Activated T-cell treated with anti-CD3 and anti-CD28 coated beads for 4 hours (primary cell): ENCODE measurements around the gene SPINK5.
"Not testable (repeated sequence)": the region's sequence is repeated elsewhere in the genome, so short reads cannot be mapped to it uniquely, and the experiment has no call there.

Experiments used
- DNase-seq: peaks from one replicate; pipeline ENCODE4 v3.0.0-alpha.2; 2020

The SPINK5 gene, protein sequence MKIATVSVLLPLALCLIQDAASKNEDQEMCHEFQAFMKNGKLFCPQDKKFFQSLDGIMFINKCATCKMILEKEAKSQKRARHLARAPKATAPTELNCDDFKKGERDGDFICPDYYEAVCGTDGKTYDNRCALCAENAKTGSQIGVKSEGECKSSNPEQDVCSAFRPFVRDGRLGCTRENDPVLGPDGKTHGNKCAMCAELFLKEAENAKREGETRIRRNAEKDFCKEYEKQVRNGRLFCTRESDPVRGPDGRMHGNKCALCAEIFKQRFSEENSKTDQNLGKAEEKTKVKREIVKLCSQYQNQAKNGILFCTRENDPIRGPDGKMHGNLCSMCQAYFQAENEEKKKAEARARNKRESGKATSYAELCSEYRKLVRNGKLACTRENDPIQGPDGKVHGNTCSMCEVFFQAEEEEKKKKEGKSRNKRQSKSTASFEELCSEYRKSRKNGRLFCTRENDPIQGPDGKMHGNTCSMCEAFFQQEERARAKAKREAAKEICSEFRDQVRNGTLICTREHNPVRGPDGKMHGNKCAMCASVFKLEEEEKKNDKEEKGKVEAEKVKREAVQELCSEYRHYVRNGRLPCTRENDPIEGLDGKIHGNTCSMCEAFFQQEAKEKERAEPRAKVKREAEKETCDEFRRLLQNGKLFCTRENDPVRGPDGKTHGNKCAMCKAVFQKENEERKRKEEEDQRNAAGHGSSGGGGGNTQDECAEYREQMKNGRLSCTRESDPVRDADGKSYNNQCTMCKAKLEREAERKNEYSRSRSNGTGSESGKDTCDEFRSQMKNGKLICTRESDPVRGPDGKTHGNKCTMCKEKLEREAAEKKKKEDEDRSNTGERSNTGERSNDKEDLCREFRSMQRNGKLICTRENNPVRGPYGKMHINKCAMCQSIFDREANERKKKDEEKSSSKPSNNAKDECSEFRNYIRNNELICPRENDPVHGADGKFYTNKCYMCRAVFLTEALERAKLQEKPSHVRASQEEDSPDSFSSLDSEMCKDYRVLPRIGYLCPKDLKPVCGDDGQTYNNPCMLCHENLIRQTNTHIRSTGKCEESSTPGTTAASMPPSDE

DNA sequence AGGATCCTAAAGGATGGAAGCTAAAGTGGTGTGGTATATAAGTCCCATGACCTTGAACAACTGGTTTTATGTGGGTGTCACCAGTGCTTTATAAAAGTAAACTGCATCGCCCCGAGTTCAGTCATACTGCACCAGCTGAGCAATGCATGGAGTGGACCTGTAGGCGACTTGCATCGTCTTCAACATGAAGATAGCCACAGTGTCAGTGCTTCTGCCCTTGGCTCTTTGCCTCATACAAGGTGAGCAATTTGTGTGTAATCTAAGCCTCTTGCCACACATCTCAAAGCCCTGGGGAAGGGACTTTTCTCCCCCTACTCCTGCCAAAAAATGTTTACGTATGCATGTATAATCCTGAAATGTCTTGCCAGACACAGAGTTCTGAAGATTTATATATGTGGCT is at the start of gene SPINK5:
TSS of gene SPINK5 (plus strand) at position 120 of the 400 bp plus-strand sequence. CDS start at position 185, 65 bp downstream.
- no peak for DNase-seq

DNA sequence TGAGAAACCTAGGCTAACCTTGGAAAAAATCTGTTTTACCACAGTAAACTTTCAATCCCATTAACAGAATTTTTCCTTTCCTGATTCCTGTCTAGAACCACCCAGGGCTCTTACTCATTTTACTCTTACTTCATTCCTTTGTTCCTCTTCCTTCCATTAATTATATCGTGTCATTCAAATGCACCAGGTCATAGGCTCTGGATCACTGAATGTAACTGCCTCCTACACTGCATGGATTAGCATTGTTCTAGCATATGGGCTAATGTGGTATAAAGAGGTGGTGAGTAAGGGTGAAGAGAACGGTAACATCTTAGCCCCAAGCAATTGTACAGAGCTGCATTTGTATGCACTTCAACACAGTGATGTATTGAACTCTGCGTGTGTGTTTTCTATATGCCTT is 49.5 kb upstream of the SPINK5 start:
- no peak for DNase-seq

DNA sequence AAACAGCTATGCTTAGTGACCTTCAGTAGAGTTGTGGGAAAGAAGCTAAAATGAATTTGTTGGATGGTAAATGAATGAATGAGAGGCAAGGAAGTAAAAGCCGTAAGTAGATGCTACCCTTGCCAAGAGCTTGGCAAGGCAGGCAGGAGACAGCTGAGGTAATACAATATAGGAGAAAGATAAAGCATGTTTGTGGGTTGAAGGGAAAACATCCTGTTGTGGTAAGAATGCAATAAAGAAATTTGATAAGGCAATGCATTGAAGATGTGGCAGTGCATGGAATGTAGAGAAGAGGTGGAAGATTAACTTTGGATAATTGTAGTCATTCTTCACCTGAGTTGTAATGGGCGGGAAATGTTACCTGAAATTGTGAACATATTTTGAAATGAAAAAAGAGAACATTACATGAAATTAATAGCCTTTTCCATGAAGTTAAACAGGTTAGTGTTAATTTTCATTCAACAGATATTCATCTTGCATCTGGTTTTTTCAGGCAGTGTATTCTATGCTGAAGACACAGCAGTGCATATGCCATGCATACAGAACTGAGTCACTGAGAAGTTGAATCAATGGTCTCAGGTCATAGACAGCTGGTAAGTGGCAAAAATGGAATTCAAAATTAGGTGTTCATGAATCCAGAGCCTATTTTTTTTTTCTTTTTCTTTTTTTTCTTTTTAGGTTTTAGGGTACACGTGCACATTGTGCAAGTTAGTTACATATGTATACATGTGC is 43.4 kb upstream of the SPINK5 start:
- DNase-seq: no peak

DNA sequence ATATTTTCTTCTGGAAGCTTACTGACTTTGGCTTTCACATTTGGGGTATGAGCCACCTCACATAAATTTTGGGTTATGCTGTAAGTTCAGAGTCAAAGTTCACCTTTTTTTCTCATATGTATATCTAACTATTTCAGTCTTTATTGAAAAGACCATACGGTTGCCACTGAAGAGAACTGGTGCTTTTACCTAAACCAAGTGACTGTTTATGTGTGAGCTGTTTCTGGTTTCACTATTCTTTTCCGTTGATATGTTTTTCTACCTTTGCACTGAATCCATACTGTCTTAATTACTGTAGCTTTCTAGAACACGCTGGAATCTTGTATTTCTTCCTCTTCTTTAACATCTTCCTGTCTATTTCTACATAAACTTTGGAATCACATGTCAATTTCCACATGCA is 36.3 kb upstream of the SPINK5 start:
- DNase-seq: no peak

DNA sequence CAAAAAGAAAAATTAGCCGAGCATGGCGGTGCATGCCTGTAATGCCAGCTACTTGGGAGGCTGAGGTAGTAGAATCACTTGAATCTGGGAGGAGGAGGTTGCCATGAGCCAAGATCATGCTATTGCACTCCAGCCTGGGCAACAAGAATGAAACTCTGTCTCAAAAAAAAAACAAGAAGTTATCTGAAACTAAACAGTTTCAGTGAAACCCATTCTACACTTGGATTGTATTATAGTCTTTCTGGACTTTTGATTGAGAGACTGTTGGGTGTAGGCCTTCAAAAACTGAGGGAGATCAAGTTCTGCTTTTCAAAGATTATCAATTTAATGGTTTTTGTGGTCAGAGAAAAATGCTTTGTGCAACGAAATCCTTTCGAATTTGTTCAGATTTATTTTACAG is 34.6 kb upstream of the SPINK5 start:
- no peak for DNase-seq

DNA sequence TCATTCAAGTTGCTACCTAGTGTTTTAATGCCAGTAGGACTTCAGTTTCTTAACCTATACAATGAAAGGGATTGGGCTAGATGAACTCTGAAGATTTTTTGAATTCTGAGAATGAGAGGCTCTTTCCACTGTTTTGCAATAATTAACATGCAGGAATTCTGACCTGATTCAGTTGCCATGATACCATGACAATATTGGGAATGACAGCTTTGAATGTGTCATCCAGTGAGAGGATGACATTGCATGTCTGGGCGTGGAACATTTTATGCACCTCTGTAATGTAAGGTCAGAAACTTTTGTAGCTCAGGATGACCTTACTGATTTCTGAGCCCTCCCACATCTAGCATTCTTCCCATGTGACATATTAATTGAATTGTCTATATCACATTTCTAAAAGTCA is 30.6 kb upstream of the SPINK5 start:
- no peak for DNase-seq

DNA sequence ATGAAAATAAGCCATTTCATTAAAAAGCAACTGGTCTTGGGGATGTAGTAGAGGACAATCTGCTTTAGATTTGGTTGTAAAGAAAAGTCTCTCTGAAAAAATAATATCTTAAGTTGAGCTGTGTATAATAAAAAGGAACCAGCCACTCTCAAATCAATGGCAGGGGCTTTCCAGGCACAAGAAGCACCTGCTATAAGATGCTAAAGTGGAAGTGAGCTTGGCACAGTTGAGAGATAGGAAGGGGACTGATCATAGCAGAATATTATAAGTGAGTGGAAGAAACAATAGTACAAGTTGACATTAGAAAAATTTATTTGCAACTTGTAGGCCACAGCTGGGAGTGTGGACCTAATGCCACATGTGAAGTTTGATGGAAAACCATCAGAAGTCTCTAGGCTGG is 28.1 kb upstream of the SPINK5 start:
- DNase-seq: no peak

DNA sequence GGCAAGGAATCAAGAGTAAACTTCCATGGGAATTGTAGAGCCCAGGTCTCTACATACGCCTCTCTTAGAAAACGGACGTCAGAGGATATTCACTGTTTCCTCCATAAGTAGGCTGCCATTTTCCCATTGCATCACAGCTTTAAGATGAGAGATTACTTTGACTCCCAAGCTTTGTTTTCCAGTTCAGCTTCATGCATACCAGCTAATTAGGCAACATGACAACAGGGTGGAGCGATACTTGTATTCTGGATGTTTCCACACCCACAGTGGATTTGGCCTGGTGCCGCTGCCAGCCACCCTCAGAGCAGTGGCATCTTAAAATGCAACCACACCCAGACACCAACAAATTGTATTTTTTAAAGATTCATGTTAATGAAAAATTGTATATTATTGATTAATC is 20.9 kb upstream of the SPINK5 start:
- no peak for DNase-seq

DNA sequence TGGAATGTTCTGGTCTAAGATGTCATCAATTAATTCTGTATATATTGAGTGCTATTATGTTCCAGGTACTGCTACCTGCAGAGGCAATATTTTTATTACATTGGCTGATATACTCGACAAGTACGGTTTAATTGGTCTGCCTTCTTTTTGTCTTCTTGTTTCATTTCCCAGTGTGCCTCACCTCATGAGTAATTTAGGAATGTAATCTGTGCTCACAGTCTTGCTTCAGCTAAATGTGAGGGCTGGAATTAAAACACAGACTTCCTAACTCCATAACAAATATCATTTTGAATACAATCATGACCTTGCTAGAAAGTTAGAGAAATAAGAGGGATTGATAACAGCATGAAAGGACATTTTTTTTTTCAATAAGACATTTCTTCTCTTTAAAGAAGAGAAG is 20.1 kb upstream of the SPINK5 start:
- DNase-seq: no peak

DNA sequence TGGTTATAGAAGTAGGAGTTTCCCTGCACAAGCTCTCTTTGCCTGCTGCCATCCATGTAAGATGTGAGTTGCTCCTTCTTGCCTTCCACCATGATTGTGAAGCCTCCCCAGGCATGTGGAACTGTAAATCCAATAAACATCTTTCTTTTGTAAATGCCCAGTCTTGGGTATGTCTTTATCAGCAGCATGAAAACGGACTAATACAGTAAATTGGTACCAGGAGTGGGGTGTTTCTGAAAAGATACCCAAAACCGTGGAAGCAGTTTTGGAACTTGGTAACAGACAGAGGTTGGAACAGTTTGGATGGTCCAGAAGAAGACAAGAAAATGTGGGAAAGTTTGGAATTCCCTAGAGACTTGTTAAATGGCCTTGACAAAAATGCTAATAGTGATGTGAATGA is 8.6 kb upstream of the SPINK5 start:
- not testable (repeated sequence) for DNase-seq

DNA sequence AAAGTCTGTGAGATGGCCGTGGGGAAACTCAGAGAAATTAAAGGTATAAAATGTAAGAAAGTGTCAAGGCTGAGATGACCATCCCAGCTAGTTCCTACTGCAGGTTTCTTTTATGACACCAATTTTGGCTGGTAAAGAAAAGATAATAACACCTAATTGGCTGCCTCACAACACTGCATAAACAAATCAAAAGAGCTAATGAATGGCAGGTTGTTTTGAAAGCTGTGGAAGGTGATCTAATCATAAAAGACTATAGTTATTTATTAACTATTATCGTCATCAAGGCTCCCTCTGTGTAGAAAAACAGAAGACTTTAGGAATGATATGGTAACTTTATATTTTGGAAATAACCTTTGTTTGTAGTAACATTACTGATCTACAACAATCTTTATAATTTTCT is 3.5 kb upstream of the SPINK5 start:
- DNase-seq: no peak

DNA sequence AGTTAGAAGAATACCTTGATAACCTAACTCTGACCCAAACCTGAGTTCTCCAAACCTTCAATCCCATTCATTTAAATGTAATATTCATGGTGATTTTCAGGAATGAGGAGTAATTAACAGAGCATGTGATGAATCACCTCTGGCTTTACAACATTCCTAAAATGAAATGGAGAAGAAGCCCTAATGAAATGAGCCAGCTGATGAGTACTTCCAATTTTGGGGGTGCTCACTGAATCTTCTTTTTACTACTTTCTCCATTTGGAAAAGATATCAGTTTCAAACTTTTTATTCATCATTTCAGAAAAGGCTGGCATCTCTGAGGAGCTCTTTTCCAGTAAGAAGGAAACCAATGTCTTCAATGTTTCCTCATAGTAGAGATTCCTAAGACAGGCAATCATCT is 2.9 kb upstream of the SPINK5 start:
- no peak for DNase-seq

DNA sequence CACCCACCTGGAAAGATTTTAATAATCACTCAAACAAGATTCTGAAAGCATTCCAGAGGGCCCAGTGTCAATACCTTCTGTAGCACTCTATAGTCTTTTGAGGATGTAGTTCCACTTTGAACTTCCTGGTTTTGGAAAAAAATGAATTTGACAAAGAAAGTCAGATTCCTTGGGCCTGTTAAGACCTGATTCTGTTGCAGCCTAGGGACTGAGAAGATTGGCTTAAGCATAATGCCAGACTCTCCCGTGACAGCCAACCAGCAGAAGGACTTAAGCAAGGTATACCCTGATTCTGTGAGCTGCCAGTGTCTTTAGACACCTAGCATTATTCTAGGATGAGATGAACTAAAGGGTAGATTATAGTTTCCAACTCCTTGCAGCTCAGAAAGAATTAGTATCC is 6.8 kb downstream of the SPINK5 start:
- DNase-seq: no peak

DNA sequence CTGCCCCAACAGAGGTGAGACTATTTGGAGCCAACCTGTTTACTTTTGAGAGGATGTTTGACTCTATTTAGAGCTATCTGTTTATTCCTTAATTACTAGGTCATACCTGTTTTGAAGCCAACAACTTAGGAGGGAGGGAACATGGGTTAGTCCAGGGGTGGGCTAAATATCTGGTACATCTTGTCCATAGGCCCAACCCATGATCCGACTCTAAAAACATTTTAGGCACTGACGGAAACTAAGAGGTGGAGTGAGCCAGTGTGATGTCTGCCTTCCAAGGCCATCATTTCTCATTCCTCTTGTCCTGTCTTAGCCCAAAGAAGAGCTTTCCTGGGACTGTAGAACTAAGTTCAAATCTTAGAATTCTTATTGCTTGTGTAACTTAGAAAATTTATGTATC is 8.4 kb downstream of the SPINK5 start:
- DNase-seq: no peak

DNA sequence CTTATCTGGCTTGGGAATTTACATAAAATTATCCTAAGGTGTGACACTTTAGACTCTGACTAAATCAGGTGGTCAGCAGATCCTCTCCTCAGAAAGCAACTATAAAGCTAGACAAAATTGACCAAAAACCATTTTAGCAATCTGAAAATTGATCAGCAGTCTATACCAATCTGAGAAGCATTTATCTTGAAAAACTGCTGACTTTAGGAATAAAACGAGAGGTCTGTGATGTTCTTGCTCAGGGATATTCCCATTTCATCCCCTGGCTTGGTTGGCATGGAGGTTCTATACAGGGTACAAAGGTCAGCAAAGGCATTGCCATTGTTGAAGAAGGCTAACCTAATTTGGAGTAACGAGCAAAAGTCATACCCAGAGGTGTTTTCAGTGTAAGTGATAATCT is 11.7 kb downstream of the SPINK5 start:
- DNase-seq: no peak

DNA sequence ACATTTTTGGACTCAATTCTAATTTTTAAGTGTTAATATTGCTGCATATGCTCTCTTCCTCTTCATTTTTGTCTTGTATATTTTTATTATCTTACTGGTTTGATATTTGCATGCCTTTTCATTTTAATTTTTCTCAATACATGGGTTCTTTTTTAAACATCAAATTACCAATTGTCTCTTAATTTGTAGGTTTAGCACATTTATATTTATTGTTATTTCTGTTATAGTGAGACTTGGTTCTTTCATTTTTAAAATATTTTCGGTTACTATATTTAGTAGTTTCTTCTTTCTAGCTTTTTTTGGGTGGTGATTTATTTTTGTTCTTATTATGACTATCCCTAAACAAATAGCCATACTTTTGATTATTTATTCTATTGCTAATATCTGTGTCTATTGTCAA is 19.4 kb downstream of the SPINK5 start:
- DNase-seq: no peak

DNA sequence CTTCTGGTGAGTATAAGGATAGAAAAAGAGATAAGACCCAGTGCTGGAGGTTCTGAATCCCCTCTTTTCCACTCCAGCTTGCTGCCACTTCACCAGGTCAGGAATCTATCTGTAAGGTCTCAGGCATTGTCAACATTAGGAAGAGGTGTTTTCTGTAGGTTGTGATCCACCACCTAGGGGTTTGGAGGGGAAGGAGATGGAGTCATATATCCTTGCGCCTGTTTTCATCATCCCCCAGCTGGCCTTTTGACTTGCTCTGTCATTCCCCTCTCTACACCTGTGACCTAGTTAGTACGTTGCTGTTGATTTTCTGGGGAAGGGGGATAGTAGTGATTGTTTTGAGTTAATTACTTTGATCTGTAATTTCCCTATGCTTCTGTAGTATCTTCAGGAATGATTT is 20.5 kb downstream of the SPINK5 start:
- DNase-seq: no peak

DNA sequence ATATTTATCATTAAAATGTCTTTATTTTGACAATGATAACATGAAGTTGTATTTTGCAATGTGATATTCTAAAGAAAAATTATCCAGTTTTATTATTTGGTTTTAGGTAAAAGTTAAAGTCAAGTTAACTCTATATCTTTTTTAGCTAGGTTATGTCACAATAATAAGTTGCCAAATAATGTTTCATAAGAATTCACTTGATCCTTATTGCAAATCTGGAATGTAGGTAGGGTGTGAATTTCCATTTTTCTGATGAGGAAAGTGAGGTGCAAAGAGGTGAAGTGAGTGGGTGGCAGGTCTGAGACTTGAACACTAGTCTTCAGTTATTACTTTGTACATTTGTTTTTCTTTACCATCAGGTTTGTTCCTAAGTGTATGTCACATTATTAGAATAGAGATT is 21.5 kb downstream of the SPINK5 start:
- no peak for DNase-seq

DNA sequence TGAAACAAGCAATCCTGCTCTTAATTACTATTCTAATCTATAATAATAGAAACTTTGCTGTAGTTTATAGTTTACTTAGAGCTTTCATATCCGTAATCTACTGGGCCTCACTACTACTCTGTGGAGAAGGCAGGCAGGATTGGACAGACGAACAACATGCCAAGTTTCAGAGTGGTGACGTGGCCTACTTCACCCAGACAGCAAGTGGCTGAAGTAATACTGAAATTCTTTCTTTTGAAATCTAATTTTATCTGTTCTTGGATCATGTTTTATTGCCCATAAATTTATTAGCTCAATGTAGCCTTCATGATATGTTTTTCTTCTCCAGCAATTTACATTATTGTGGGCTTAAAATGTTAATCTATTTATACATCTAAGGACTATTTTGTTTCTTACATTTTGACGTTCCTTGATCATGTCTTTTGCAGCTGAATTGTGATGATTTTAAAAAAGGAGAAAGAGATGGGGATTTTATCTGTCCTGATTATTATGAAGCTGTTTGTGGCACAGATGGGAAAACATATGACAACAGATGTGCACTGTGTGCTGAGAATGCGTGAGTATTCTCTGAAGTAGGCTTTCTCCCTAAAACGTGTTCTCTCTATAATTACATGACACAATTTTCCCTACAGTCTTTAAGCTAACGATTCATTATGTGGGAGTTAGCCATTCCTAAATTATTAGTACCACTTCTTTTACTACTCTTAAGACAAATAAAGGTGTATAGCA is 22.4 kb downstream of the SPINK5 start:
- DNase-seq: no peak

DNA sequence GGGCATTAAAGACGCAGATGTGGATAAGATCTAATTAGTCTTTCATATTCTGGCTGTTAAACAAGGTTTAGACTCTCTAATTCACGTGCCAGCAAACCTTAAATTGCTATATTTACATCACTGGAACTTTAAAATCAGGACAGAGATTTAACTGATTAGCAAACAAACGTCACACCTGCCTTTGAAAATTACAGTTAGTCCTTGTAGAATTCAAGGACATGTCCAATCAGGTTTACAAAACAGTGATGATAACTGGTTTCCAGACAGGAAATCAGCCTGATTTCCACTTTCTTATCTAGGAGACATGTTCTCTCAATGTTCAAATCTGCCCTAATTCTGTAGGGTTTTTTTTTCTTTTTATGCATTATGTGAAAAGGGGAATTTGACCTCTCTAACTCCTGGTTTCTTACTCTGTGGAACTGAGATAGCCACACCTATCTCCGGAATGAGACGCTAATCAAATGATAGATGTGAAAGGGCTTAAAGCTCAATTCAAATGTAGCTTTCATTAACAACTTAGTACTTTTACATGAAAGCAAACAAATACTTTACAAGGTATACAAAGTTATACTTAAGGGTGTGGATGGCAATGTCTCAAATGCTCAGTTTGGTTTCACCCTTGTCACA is 26.5 kb downstream of the SPINK5 start:
- no peak for DNase-seq

DNA sequence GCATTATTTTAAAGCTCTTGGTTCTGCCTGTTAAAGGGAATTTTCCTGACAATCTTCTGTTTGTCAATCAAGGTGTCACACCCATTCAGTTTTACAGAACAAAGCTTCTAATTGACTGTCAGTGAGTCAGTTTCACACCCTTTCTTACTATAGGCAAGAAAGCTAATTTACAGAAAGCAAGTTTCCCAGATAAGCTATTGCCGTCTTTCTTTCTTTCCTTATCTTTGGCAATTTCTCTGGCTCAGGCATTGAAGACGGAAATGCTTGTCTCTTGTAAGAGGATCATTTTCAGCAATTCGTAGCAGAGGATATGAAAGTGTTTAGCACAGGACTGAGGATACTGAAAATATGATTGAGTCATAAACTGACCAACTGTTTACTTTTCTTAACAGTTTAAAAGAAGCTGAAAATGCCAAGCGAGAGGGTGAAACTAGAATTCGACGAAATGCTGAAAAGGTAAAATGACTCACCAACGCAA is 27.0 kb downstream of the SPINK5 start:
- no peak for DNase-seq
